Kidney (tissue), 14 donors: Measurements from ENCODE around the gene DNAH11. TPM values are rescaled to one million over a fixed set of nuclear protein-coding genes. Genes with fewer than 3 reads are reported as not detected.

Source experiments
- DNase-seq, 5 donors: peaks; one replicate each; pipeline ENCODE4 v3.0.0-alpha.2; 2013 to 2020
- FAIRE-seq: peaks from 2 replicates; lab custom pipeline; 2012; peaks lifted over from hg19 to GRCh38; lab: Jason Lieb, UNC
- H3K27ac ChIP-seq, 2 donors: one replicate each; pipeline ENCODE4 v1.7.0; 2013; ENCODE audit warnings: low read depth in 2 of 2, low read length in 2 of 2, inconsistent platforms in 1 of 2
- H3K27me3 ChIP-seq: one replicate; pipeline ENCODE4 v1.7.1; 2013; ENCODE audit warnings: low read length, inconsistent platforms; ENCODE audit not compliant: control insufficient read depth, insufficient read depth
- H3K36me3 ChIP-seq, 3 donors: one replicate each; pipeline versions ENCODE4 v1.7.0 to v1.7.1; 2013; ENCODE audit warnings: low read length in 3 of 3, control low read depth in 1 of 3, inconsistent platforms in 1 of 3; ENCODE audit not compliant: insufficient read depth in 3 of 3, control insufficient read depth in 2 of 3
- H3K4me1 ChIP-seq, 3 donors: one replicate each; pipeline versions ENCODE4 v1.7.0 to v1.7.1; 2013; ENCODE audit warnings: low read length in 3 of 3, inconsistent platforms in 1 of 3, low read depth in 1 of 3; ENCODE audit not compliant: control insufficient read depth in 2 of 3, insufficient read depth in 2 of 3
- H3K4me3 ChIP-seq, 3 donors: one replicate each; pipeline versions ENCODE4 v1.7.0 to v1.8.1; 2013; ENCODE audit warnings: low read length in 3 of 3, control low read depth in 1 of 3, inconsistent platforms in 1 of 3
- H3K9ac ChIP-seq, 3 donors: one replicate each; pipeline versions ENCODE4 v1.7.0 to v1.7.1; 2013; ENCODE audit warnings: low read length in 3 of 3, control low read depth in 1 of 3, inconsistent platforms in 1 of 3
- H3K9me3 ChIP-seq, 3 donors: one replicate each; pipeline versions ENCODE4 v1.7.0 to v1.7.1; 2013; ENCODE audit warnings: low read length in 3 of 3, control low read depth in 1 of 3, inconsistent platforms in 1 of 3; ENCODE audit not compliant: control insufficient read depth in 2 of 3, insufficient read depth in 1 of 3
- CTCF ChIP-seq: IDR thresholded peaks from 3 replicates; pipeline ENCODE4 v1.5.1; 2012; ENCODE audit warnings: mild to moderate bottlenecking, moderate library complexity, borderline replicate concordance; ENCODE audit not compliant: insufficient read depth; ENCODE audit errors: extremely low read depth
- intact Hi-C: fragments of 100-400 bp; cut with DNase I; formaldehyde crosslinking; loops from one replicate; pipeline ENCODE4 v1.11.1; 2022
- polyA plus RNA-seq: library from polyadenylated mRNA; stranded (reverse); fragments of 350-450 nt; fragmentation: Illumina TruSeq; extraction: RNeasy Lipid Tissue Mini Kit (QIAGEN cat#74804); gene quantifications from one replicate; pipeline ENCODE4 v1.2.3, GENCODE V29; 2014; ENCODE audit warnings: low read depth, low replicate concordance; ENCODE audit not compliant: insufficient read depth
- total RNA-seq: library from RNA; stranded (reverse); fragmentation: NEBNext Ultra II Directional; extraction: Animal tissue kit (Norgen Biotek cat#: 25700); gene quantifications from one replicate; pipeline ENCODE4 v1.2.1, GENCODE V29; 2021
- donor health status: control.
- donor health status: control.
- donor health status: control.
- donor health status: control.
- donor health status: control.
- donor health status: DM: yes; HTN: yes; CAD: no.
- donor health status: Normal renal cell carcinoma (clear cell type).

DNAH11 gene
- total and polyA plus RNA-seq, 2 donors from 2014 or later, result 0.58 to 2.3 TPM

- intact Hi-C loops, result no loop called here
- no peak for FAIRE-seq
- H3K36me3 ChIP-seq, result no peaks in the 10 kb centered on the region
Measured at GRCh38 chr7:21766218-21766617, 223.4 kb downstream of the DNAH11 start.

GRCh38 chr7:21767300-21767900 is 224.6 kb downstream of the DNAH11 start:
- intact Hi-C loops, result no loop called here
- H3K27ac ChIP-seq, result no peak overlapping the region
- H3K4me3 ChIP-seq, result no peak overlapping the region
- H3K9ac ChIP-seq, result no peak overlapping the region
- peak in 4 of 5 donors; percentile 82 to 94 (median 89) for DNase-seq
- peak; percentile 46 for TF ChIP-seq CTCF
- no peak for FAIRE-seq
- H3K9me3 ChIP-seq, result no peaks in the 10 kb centered on the region
- H3K27me3 ChIP-seq, result peaks cover 3% of the 10 kb centered on the region
- H3K4me1 ChIP-seq, result no peaks in the 10 kb centered on the region
- H3K36me3 ChIP-seq, result no peaks in the 10 kb centered on the region

More at GRCh38 chr7:21766218-21766617, 223.4 kb downstream of the DNAH11 start:
- Histone ChIP-seq H3K27me3 (peaks cover 3% of the 10 kb centered on the region), H3K9me3 (no peaks in the 10 kb centered on the region), H3K27ac (no peak overlapping the region), H3K4me1 (no peaks in the 10 kb centered on the region), H3K4me3 (no peak overlapping the region), H3K9ac (no peak overlapping the region)
- DNase-seq, result no peak
- no peak for TF ChIP-seq CTCF

- intact Hi-C loops, result no loop called here
- Histone ChIP-seq H3K4me1 (no peaks in the 10 kb centered on the region), H3K9ac (no peak overlapping the region), H3K27ac (no peak overlapping the region), H3K4me3 (no peak overlapping the region), H3K9me3 (no peaks in the 10 kb centered on the region), H3K27me3 (peaks cover 3% of the 10 kb centered on the region), H3K36me3 (no peaks in the 10 kb centered on the region)
- no peak for TF ChIP-seq CTCF
- DNase-seq (no peak), FAIRE-seq (no peak)
Measured at GRCh38 chr7:21768279-21768678, 225.4 kb downstream of the DNAH11 start.

- FAIRE-seq (no peak), DNase-seq (no peak)
- Histone ChIP-seq H3K9me3 (no peaks in the 10 kb centered on the region), H3K4me3 (no peak overlapping the region), H3K9ac (no peak overlapping the region), H3K27ac (no peak overlapping the region), H3K36me3 (no peaks in the 10 kb centered on the region), H3K4me1 (no peaks in the 10 kb centered on the region), H3K27me3 (no peaks in the 10 kb centered on the region)
- intact Hi-C loops, result no loop called here
- TF ChIP-seq CTCF, result no peak
Measured at GRCh38 chr7:21771266-21771665, 228.4 kb downstream of the DNAH11 start.
